HG02938 (cell line): ENCODE results near the gene FRMD6.
"Not testable (repeated sequence)": the region's sequence is repeated elsewhere in the genome, so short reads cannot be mapped to it uniquely, and the experiment has no call there.

ENCODE experiments used
- ATAC-seq: cut with Tn5 transposase; IDR thresholded peaks from one replicate; pipeline ENCODE4 v1.9.1; 2021; ENCODE audit warnings: mild to moderate bottlenecking, moderate library complexity; ENCODE audit not compliant: unreplicated experiment

FRMD6 gene

GRCh38 chr14:51717766-51718165 is 66.1 kb downstream of the FRMD6 start:
- no peak for ATAC-seq

GRCh38 chr14:51719955-51720354 is 68.2 kb downstream of the FRMD6 start:
- no peak for ATAC-seq

GRCh38 chr14:51723990-51724389 is 72.3 kb downstream of the FRMD6 start:
- no peak for ATAC-seq

GRCh38 chr14:51724650-51725049 is 72.9 kb downstream of the FRMD6 start:
- ATAC-seq: no peak

- no peak for ATAC-seq
Observed at GRCh38 chr14:51725061-51725460, 73.4 kb downstream of the FRMD6 start.

GRCh38 chr14:51726166-51726899 is 74.6 kb downstream of the FRMD6 start:
- ATAC-seq: no peak

GRCh38 chr14:51727526-51727925 is 75.8 kb downstream of the FRMD6 start:
- ATAC-seq: no peak

- ATAC-seq: no peak
Observed at GRCh38 chr14:51730098-51730497, 78.4 kb downstream of the FRMD6 start.

GRCh38 chr14:51730684-51731083 is 79.0 kb downstream of the FRMD6 start:
- ATAC-seq: no peak

- ATAC-seq: no peak
Observed at GRCh38 chr14:51732494-51733112, 80.9 kb downstream of the FRMD6 start.

GRCh38 chr14:51733147-51733546 is 81.4 kb downstream of the FRMD6 start:
- ATAC-seq: no peak

- no peak for ATAC-seq
Observed at GRCh38 chr14:51735851-51736250, 84.1 kb downstream of the FRMD6 start.

GRCh38 chr14:51738754-51739153 is 87.0 kb downstream of the FRMD6 start:
- peak; percentile 71 for ATAC-seq

GRCh38 chr14:51743588-51744000 is 91.9 kb downstream of the FRMD6 start:
- no peak for ATAC-seq

GRCh38 chr14:51744372-51745130 is 92.8 kb downstream of the FRMD6 start:
- no peak for ATAC-seq

- ATAC-seq: not testable (repeated sequence)
Observed at GRCh38 chr14:51746823-51747222, 95.1 kb downstream of the FRMD6 start.

GRCh38 chr14:51750542-51750941 is 98.8 kb downstream of the FRMD6 start:
- no peak for ATAC-seq

GRCh38 chr14:51751611-51752345 is 100.1 kb downstream of the FRMD6 start:
- not testable (repeated sequence) for ATAC-seq

GRCh38 chr14:51757756-51758155 is 106.0 kb downstream of the FRMD6 start:
- ATAC-seq: not testable (repeated sequence)

- ATAC-seq: no peak
Observed at GRCh38 chr14:51759950-51760349, 108.2 kb downstream of the FRMD6 start.

GRCh38 chr14:51765726-51766125 is 114.0 kb downstream of the FRMD6 start:
- ATAC-seq: not testable (repeated sequence)
